Prostate gland (tissue), 2 donors: ENCODE results near the gene DDX49.

Experiments
- POLR2A ChIP-seq: fragments of 450-650 bp; IDR thresholded peaks from one replicate; pipeline ENCODE4 v1.6.1; 2016; ENCODE audit warnings: antibody characterized with exemption, mild to moderate bottlenecking
- TF ChIP-seq, protein P1 (sequence below), 4 experiments: fragments of 200-600 bp in 2 of 4; fragments of 450-650 bp in 2 of 4; sonication (generic) in 2 of 4; IDR thresholded peaks; 1 replicate in 3 of 4; 2 replicates in 1 of 4; pipeline ENCODE4 v1.5.1; 2016 to 2019; ENCODE audit warnings: antibody characterized with exemption in 4 of 4, mild to moderate bottlenecking in 2 of 4, moderate library complexity in 2 of 4

- TF ChIP-seq, protein P1, sequence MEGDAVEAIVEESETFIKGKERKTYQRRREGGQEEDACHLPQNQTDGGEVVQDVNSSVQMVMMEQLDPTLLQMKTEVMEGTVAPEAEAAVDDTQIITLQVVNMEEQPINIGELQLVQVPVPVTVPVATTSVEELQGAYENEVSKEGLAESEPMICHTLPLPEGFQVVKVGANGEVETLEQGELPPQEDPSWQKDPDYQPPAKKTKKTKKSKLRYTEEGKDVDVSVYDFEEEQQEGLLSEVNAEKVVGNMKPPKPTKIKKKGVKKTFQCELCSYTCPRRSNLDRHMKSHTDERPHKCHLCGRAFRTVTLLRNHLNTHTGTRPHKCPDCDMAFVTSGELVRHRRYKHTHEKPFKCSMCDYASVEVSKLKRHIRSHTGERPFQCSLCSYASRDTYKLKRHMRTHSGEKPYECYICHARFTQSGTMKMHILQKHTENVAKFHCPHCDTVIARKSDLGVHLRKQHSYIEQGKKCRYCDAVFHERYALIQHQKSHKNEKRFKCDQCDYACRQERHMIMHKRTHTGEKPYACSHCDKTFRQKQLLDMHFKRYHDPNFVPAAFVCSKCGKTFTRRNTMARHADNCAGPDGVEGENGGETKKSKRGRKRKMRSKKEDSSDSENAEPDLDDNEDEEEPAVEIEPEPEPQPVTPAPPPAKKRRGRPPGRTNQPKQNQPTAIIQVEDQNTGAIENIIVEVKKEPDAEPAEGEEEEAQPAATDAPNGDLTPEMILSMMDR (IDR thresholded peaks at IDR 0.05): no peak
- TF ChIP-seq POLR2A: no peak
Measured at GRCh38 chr19:18945297-18945696, 25.8 kb downstream of the DDX49 start.
